H1 (cell line): ENCODE results near the gene CERT1. TPM values are rescaled to one million over a fixed set of nuclear protein-coding genes. Genes with fewer than 3 reads are reported as not detected.

ENCODE experiments used
- CTCF ChIA-PET: fragments of 300-600 bp; sonication (Branson Sonifier 250); formaldehyde crosslinking; loops from one replicate; lab custom pipeline; 2021; ENCODE audit not compliant: partially characterized antibody; lab: Charles Lee
- POLR2A ChIA-PET: fragments of 300-600 bp; sonication (Branson Sonifier 250); formaldehyde crosslinking; loops from one replicate; lab custom pipeline; 2021; ENCODE audit warnings: inconsistent platforms; ENCODE audit not compliant: partially characterized antibody; lab: Charles Lee
- DNase-seq, 2 experiments: peaks; one replicate each; pipeline versions ENCODE4 v3.0.0 to v3.0.0-alpha.2; 2010 to 2022; ENCODE audit warnings: low spot score in 2 of 2, low read depth in 1 of 2, mixed read lengths in 1 of 2
- FAIRE-seq: peaks from 2 replicates; lab custom pipeline; 2011; peaks lifted over from hg19 to GRCh38; lab: Jason Lieb, UNC
- H2AFZ ChIP-seq: 2 replicates; pipeline ENCODE4 v1.8.1; 2012; ENCODE audit warnings: low read length, inconsistent platforms
- H2AK5ac ChIP-seq: 2 replicates; pipeline ENCODE4 v1.6.1; 2013; ENCODE audit warnings: low read depth, low read length
- H2BK120ac ChIP-seq: replicated peaks from 2 replicates; pipeline ENCODE3; 2013; ENCODE audit warnings: low read depth, low read length, inconsistent platforms
- H2BK12ac ChIP-seq: 2 replicates; pipeline ENCODE4 v1.6.1; 2013; ENCODE audit warnings: low read depth, low read length
- H2BK15ac ChIP-seq: 2 replicates; pipeline ENCODE4 v1.6.1; 2013; ENCODE audit warnings: low read length
- H2BK20ac ChIP-seq: 2 replicates; pipeline ENCODE4 v1.6.1; 2013; ENCODE audit warnings: low read length
- H2BK5ac ChIP-seq: 2 replicates; pipeline ENCODE4 v1.6.1; 2013; ENCODE audit warnings: low read depth, low read length
- H3K14ac ChIP-seq: 2 replicates; pipeline ENCODE4 v1.6.1; 2013; ENCODE audit warnings: inconsistent platforms; ENCODE audit not compliant: insufficient read length
- H3K18ac ChIP-seq: 2 replicates; pipeline ENCODE4 v1.6.1; 2013; ENCODE audit warnings: low read length; ENCODE audit errors: extremely low read depth
- H3K23ac ChIP-seq: 2 replicates; pipeline ENCODE4 v1.6.1; 2013; ENCODE audit warnings: inconsistent platforms; ENCODE audit not compliant: insufficient read length
- H3K23me2 ChIP-seq: 2 replicates; pipeline ENCODE4 v1.6.1; 2013; ENCODE audit warnings: low read depth, low read length
- H3K27ac ChIP-seq: 2 replicates; pipeline ENCODE4 v1.6.1; 2011; ENCODE audit warnings: low read depth, low read length, inconsistent platforms
- H3K27me3 ChIP-seq, 4 experiments: replicated peaks in 1 of 4; 1 replicate in 1 of 4; 2 replicates in 3 of 4; pipeline versions ENCODE4 v1.6.1 to v1.8.1; 2011 to 2013; ENCODE audit warnings: low read length in 3 of 4, mild to moderate bottlenecking in 3 of 4, inconsistent platforms in 2 of 4, mixed read lengths in 2 of 4, moderate library complexity in 1 of 4; ENCODE audit not compliant: control insufficient read depth in 3 of 4, insufficient read depth in 3 of 4; ENCODE audit errors: extremely low read depth in 1 of 4
- H3K36me3 ChIP-seq, 4 experiments: 2 replicates each; pipeline versions ENCODE4 v1.6.1 to v1.8.1; 2011 to 2013; ENCODE audit warnings: mild to moderate bottlenecking in 4 of 4, low read length in 3 of 4, moderate library complexity in 2 of 4, control low read depth in 1 of 4, inconsistent platforms in 1 of 4; ENCODE audit not compliant: insufficient read depth in 4 of 4, control insufficient read depth in 2 of 4
- H3K4ac ChIP-seq: replicated peaks from 2 replicates; pipeline ENCODE3; 2013; ENCODE audit warnings: low read length, low read depth, mixed read lengths, inconsistent platforms; ENCODE audit not compliant: insufficient read length
- H3K4me1 ChIP-seq, 4 experiments: replicated peaks in 1 of 4; 1 replicate in 1 of 4; 2 replicates in 3 of 4; pipeline versions ENCODE4 v1.6.1 to v1.8.1; 2011 to 2013; ENCODE audit warnings: low read length in 3 of 4, inconsistent platforms in 2 of 4, mixed read lengths in 1 of 4; ENCODE audit not compliant: insufficient read depth in 4 of 4, control insufficient read depth in 3 of 4
- H3K4me2 ChIP-seq, 2 experiments: 2 replicates each; pipeline versions ENCODE4 v1.6.1 to v1.8.1; 2011 to 2013; ENCODE audit warnings: low read depth in 2 of 2, low read length in 2 of 2, control low read depth in 1 of 2, inconsistent platforms in 1 of 2, mild to moderate bottlenecking in 1 of 2; ENCODE audit not compliant: insufficient read depth in 1 of 2
- H3K4me3 ChIP-seq, 4 experiments: fragments of 200-600, 300-600 bp in 1 of 4; sonication (generic), shearing (Covaris generic), sonication (Bioruptor Twin) in 1 of 4; 2 replicates each; pipeline versions ENCODE4 v1.5.1 to v1.8.1; 2011 to 2016; ENCODE audit warnings: low read length in 4 of 4, low read depth in 3 of 4, control low read depth in 2 of 4, inconsistent platforms in 2 of 4, mild to moderate bottlenecking in 2 of 4, mixed read lengths in 1 of 4, moderate library complexity in 1 of 4; ENCODE audit not compliant: insufficient read depth in 2 of 4; ENCODE audit errors: extremely low read depth in 1 of 4
- H3K56ac ChIP-seq: replicated peaks from 2 replicates; pipeline ENCODE3; 2013; ENCODE audit warnings: low read depth, mild to moderate bottlenecking, mixed read lengths, low read length, inconsistent platforms; ENCODE audit not compliant: insufficient read length
- H3K79me1 ChIP-seq: 2 replicates; pipeline ENCODE4 v1.6.1; 2013; ENCODE audit warnings: low read depth, low read length, control low read depth
- H3K79me2 ChIP-seq, 2 experiments: 2 replicates each; pipeline versions ENCODE4 v1.6.1 to v1.8.1; 2012 to 2013; ENCODE audit warnings: low read length in 2 of 2, mild to moderate bottlenecking in 2 of 2, inconsistent platforms in 1 of 2; ENCODE audit not compliant: insufficient read depth in 2 of 2, control insufficient read depth in 1 of 2
- H3K9ac ChIP-seq, 4 experiments: replicated peaks in 1 of 4; 1 replicate in 1 of 4; 2 replicates in 3 of 4; pipeline versions ENCODE4 v1.6.1 to v1.8.1; 2011 to 2013; ENCODE audit warnings: low read depth in 3 of 4, low read length in 3 of 4, control low read depth in 2 of 4, mild to moderate bottlenecking in 2 of 4, moderate library complexity in 2 of 4, inconsistent platforms in 1 of 4; ENCODE audit errors: extremely low read depth in 1 of 4
- H3K9me3 ChIP-seq, 2 experiments: 2 replicates each; pipeline versions ENCODE4 v1.6.1 to v1.8.1; 2012 to 2013; ENCODE audit warnings: mild to moderate bottlenecking in 2 of 2, moderate library complexity in 2 of 2, control low read depth in 1 of 2, inconsistent platforms in 1 of 2, low read depth in 1 of 2, low read length in 1 of 2, mixed read lengths in 1 of 2; ENCODE audit not compliant: insufficient read depth in 2 of 2
- H4K20me1 ChIP-seq, 2 experiments: replicated peaks in 1 of 2; 2 replicates each; pipeline versions ENCODE3 to v1.8.1; 2011 to 2013; ENCODE audit warnings: inconsistent platforms in 2 of 2, low read length in 2 of 2, mild to moderate bottlenecking in 1 of 2; ENCODE audit not compliant: insufficient read depth in 2 of 2, control insufficient read depth in 1 of 2
- H4K5ac ChIP-seq: 2 replicates; pipeline ENCODE4 v1.6.1; 2013; ENCODE audit warnings: low read length, low read depth, mixed read lengths, inconsistent platforms; ENCODE audit not compliant: insufficient read length
- H4K8ac ChIP-seq: 2 replicates; pipeline ENCODE4 v1.8.0; 2013; ENCODE audit warnings: mild to moderate bottlenecking, moderate library complexity, low read length, inconsistent platforms; ENCODE audit not compliant: insufficient read depth; ENCODE audit errors: extremely low read depth
- H4K91ac ChIP-seq: replicated peaks from 2 replicates; pipeline ENCODE3; 2013; ENCODE audit warnings: low read length, mixed read lengths, inconsistent platforms; ENCODE audit not compliant: insufficient read length
- EGR1 ChIP-seq: IDR thresholded peaks from 2 replicates; pipeline ENCODE4 v1.6.1; 2011; ENCODE audit warnings: low read depth, low read length, borderline replicate concordance
- KDM5A ChIP-seq: fragments of 200-600 bp; IDR thresholded peaks from 2 replicates; pipeline ENCODE4 v1.7.1; 2012; ENCODE audit warnings: mild to moderate bottlenecking, low read length, inconsistent platforms, mixed read lengths
- NRF1 ChIP-seq: IDR thresholded peaks from 2 replicates; pipeline ENCODE4 v1.6.1; 2011; ENCODE audit warnings: mild to moderate bottlenecking, low read depth, low read length, improper control_type of control experiment
- PHF8 ChIP-seq: fragments of 200-600 bp; sonication (generic); conservative IDR thresholded peaks from 2 replicates; pipeline ENCODE4 v1.7.1; 2012; ENCODE audit warnings: low read depth, mild to moderate bottlenecking, inconsistent platforms, low read length, moderate library complexity
- POLR2AphosphoS5 ChIP-seq: IDR thresholded peaks from 2 replicates; pipeline ENCODE4 v1.6.1; 2011; ENCODE audit warnings: low read depth, low read length
- POU5F1 ChIP-seq: IDR thresholded peaks from 2 replicates; pipeline ENCODE4 v1.6.1; 2011; ENCODE audit warnings: low read depth, mild to moderate bottlenecking, low read length, moderate library complexity
- SP1 ChIP-seq: IDR thresholded peaks from 2 replicates; pipeline ENCODE4 v1.6.1; 2011; ENCODE audit warnings: low read depth, low read length
- WGBS, 2 experiments: shearing (Covaris generic) in 1 of 2; methylation state at CpG; one replicate each; pipeline versions ENCODE4 v1.1.6 to v1.1.7; 2013 to 2015; ENCODE audit warnings: low lambda C conversion rate in 2 of 2, mixed read lengths in 2 of 2, inconsistent platforms in 1 of 2, low coverage in 1 of 2, missing lambda C conversion rate in 1 of 2; ENCODE audit not compliant: insufficient replicate concordance in 2 of 2, insufficient coverage in 1 of 2, insufficient read length in 1 of 2; ENCODE audit errors: extremely low coverage in 1 of 2, missing lambda C conversion rate in 1 of 2; 5-methylcytosine and 5-hydroxymethylcytosine counted together
- polyA plus RNA-seq, 7 experiments: library from polyadenylated mRNA; depleted of rRNA in 3 of 7; stranded (reverse) in 5 of 7; unstranded in 2 of 7; fragments of >200 nt in 5 of 7; fragments of 200-250 nt in 2 of 7; gene quantifications; 1 replicate in 5 of 7; 2 replicates in 1 of 7; 4 replicates in 1 of 7; pipeline versions ENCODE4 v1.2.1 to v1.2.3, GENCODE V29; 2011 to 2013; ENCODE audit warnings: missing spikeins in 2 of 7, mixed read lengths in 2 of 7
- total RNA-seq: library from RNA; stranded (reverse); fragmentation: NEBNext Ultra II Directional; extraction: Animal tissue kit (Norgen Biotek cat#: 25700); gene quantifications from 2 replicates; pipeline ENCODE4 v1.2.1, GENCODE V29; 2021

The CERT1 gene
- total and polyA plus RNA-seq, 2 of the 8 experiments (the other 6 are each of a cell fraction or from before 2014, with no cell fraction given): 7.8 to 55.3 TPM

DNA sequence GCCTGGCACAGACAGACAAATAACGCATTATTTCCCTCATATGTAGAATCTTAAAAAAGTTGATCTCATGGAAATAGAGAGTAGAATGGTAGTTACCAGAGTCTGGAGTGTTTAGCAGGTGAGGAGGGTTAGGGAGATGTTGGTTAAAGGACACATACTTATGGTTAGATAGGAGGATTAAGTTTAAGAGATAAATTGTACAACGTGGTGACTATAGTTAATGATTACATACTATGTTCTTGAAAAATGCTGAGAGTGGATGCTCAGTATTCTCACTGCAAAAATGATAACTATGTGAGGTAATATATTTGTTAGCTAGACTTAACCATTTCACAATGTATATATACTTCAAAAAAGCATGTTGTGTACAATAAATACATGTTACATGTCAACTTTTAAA, 38.0 kb downstream of the CERT1 start:
- no peak for TF ChIP-seq POU5F1
- no peak for TF ChIP-seq SP1
- TF ChIP-seq POLR2AphosphoS5: no peak
- TF ChIP-seq PHF8: no peak
- TF ChIP-seq KDM5A: no peak
- no peak for TF ChIP-seq EGR1
- no peak for TF ChIP-seq NRF1
- WGBS, 2 experiments: 91% methylated on average over 2 of the region's 2 CpGs; no CpG with 5 or more reads in 1 of the 2 experiments

More for the DNA sequence above, 38.0 kb downstream of the CERT1 start:
- Histone ChIP-seq H3K56ac (no peak overlapping the region), H4K5ac (no peak overlapping the region), H3K23me2 (no peaks in the 10 kb centered on the region; the same call in 1 of the 2 replicates), H2BK20ac (no peak overlapping the region), H3K4me2 (no peak overlapping the region), H4K91ac (no peak overlapping the region), H2BK15ac (no peak overlapping the region), H3K79me2 (peaks cover 1 to 63% of the 10 kb centered on the region in 2 experiments), H2AK5ac (no peak overlapping the region), H3K79me1 (peaks cover 2% of the 10 kb centered on the region; the same call in 1 of the 2 replicates), H3K4me1 (peaks cover 1 to 24% (median 3%) of the 10 kb centered on the region in 4 experiments; a peak in 5 of 7 replicates), H2BK120ac (no peak overlapping the region), H3K14ac (no peak overlapping the region), H2BK5ac (no peak overlapping the region), H3K9me3 (no peaks in the 10 kb centered on the region), H2BK12ac (no peak overlapping the region), H2AFZ (no peak overlapping the region), H3K9ac (no peak overlapping the region), H3K27me3 (no peaks in the 10 kb centered on the region), H4K8ac (no peak overlapping the region), H3K36me3 (no peaks in the 10 kb centered on the region), H3K4ac (no peak overlapping the region), H3K18ac (no peak overlapping the region), H3K4me3 (no peak overlapping the region), H3K23ac (no peak overlapping the region), H3K27ac (no peak overlapping the region), H4K20me1 (no peaks in the 10 kb centered on the region)
- POLR2A ChIA-PET: no interaction called here
- CTCF ChIA-PET: no interaction called here
- no peak for DNase-seq
- no peak for FAIRE-seq
